ENCODE results near the gene SIVA1.

DNA sequence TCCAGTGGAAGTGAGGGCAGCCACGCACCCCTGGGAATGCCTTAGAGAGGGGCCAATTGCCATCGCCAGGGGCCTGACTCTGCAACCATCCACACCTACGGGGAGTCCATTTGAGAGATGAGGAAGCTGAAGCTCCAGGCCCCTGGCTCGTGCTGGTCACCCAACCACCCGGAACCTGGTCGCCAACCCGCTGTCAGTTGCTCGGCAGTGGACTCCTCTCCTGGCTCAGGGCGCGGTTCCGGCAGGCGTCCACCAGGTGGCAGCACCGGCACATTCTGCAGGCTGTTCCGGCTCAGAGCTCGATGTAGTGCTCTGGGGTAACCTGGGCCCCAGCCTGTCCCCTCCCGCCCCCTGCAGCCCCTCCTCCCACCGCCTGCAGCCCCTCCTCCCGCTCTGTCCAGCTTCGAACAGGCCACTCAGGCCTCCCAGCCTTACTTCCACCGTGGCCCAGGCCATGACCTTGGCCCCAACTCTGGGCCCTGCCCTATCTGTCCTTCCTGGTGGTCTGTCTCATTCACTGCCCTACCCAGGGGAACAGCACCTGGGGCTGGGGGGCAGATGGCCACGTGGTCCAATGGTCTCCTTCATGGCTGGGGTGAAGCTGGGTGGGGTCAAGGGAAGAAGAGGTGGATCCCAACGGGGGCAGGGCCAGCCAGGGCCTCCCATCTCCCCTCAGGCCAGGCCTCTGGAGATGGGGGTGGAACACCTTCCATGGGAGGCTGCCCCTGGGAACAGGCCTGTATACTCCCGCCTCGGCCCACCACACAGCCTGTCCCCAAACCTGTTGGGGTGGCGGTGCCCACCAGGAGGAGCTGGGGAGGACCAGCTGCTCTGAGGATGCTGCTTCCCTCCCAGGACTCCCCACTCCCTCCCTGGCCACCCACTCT lies 15.7 kb downstream of the SIVA1 start:
- no peak for TF ChIP-seq POLR2A (IDR thresholded peaks at IDR 0.05)
- TF ChIP-seq, protein P1, sequence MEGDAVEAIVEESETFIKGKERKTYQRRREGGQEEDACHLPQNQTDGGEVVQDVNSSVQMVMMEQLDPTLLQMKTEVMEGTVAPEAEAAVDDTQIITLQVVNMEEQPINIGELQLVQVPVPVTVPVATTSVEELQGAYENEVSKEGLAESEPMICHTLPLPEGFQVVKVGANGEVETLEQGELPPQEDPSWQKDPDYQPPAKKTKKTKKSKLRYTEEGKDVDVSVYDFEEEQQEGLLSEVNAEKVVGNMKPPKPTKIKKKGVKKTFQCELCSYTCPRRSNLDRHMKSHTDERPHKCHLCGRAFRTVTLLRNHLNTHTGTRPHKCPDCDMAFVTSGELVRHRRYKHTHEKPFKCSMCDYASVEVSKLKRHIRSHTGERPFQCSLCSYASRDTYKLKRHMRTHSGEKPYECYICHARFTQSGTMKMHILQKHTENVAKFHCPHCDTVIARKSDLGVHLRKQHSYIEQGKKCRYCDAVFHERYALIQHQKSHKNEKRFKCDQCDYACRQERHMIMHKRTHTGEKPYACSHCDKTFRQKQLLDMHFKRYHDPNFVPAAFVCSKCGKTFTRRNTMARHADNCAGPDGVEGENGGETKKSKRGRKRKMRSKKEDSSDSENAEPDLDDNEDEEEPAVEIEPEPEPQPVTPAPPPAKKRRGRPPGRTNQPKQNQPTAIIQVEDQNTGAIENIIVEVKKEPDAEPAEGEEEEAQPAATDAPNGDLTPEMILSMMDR (IDR thresholded peaks at IDR 0.05 in 4 of 5, conservative IDR thresholded peaks at IDR 0.05 in 1 of 5): peak; percentile 73 to 98 (median 92)
